Kidney (tissue), 14 donors: ENCODE results near the gene OSBPL2. TPM values are rescaled to one million over a fixed set of nuclear protein-coding genes. Genes with fewer than 3 reads are reported as not detected.

Experiments
- DNase-seq, 5 donors: peaks; one replicate each; pipeline ENCODE4 v3.0.0-alpha.2; 2013 to 2020
- FAIRE-seq: peaks from 2 replicates; lab custom pipeline; 2012; peaks lifted over from hg19 to GRCh38; lab: Jason Lieb, UNC
- H3K27ac ChIP-seq, 2 donors: one replicate each; pipeline ENCODE4 v1.7.0; 2013; ENCODE audit warnings: low read depth in 2 of 2, low read length in 2 of 2, inconsistent platforms in 1 of 2
- H3K27me3 ChIP-seq: one replicate; pipeline ENCODE4 v1.7.1; 2013; ENCODE audit warnings: low read length, inconsistent platforms; ENCODE audit not compliant: control insufficient read depth, insufficient read depth
- H3K36me3 ChIP-seq, 3 donors: one replicate each; pipeline versions ENCODE4 v1.7.0 to v1.7.1; 2013; ENCODE audit warnings: low read length in 3 of 3, control low read depth in 1 of 3, inconsistent platforms in 1 of 3; ENCODE audit not compliant: insufficient read depth in 3 of 3, control insufficient read depth in 2 of 3
- H3K4me1 ChIP-seq, 3 donors: one replicate each; pipeline versions ENCODE4 v1.7.0 to v1.7.1; 2013; ENCODE audit warnings: low read length in 3 of 3, inconsistent platforms in 1 of 3, low read depth in 1 of 3; ENCODE audit not compliant: control insufficient read depth in 2 of 3, insufficient read depth in 2 of 3
- H3K4me3 ChIP-seq, 3 donors: one replicate each; pipeline versions ENCODE4 v1.7.0 to v1.8.1; 2013; ENCODE audit warnings: low read length in 3 of 3, control low read depth in 1 of 3, inconsistent platforms in 1 of 3
- H3K9ac ChIP-seq, 3 donors: one replicate each; pipeline versions ENCODE4 v1.7.0 to v1.7.1; 2013; ENCODE audit warnings: low read length in 3 of 3, control low read depth in 1 of 3, inconsistent platforms in 1 of 3
- H3K9me3 ChIP-seq, 3 donors: one replicate each; pipeline versions ENCODE4 v1.7.0 to v1.7.1; 2013; ENCODE audit warnings: low read length in 3 of 3, control low read depth in 1 of 3, inconsistent platforms in 1 of 3; ENCODE audit not compliant: control insufficient read depth in 2 of 3, insufficient read depth in 1 of 3
- CTCF ChIP-seq: IDR thresholded peaks from 3 replicates; pipeline ENCODE4 v1.5.1; 2012; ENCODE audit warnings: mild to moderate bottlenecking, moderate library complexity, borderline replicate concordance; ENCODE audit not compliant: insufficient read depth; ENCODE audit errors: extremely low read depth
- intact Hi-C: fragments of 100-400 bp; cut with DNase I; formaldehyde crosslinking; loops from one replicate; pipeline ENCODE4 v1.11.1; 2022
- polyA plus RNA-seq: library from polyadenylated mRNA; stranded (reverse); fragments of 350-450 nt; fragmentation: Illumina TruSeq; extraction: RNeasy Lipid Tissue Mini Kit (QIAGEN cat#74804); gene quantifications from one replicate; pipeline ENCODE4 v1.2.3, GENCODE V29; 2014; ENCODE audit warnings: low read depth, low replicate concordance; ENCODE audit not compliant: insufficient read depth
- total RNA-seq: library from RNA; stranded (reverse); fragmentation: NEBNext Ultra II Directional; extraction: Animal tissue kit (Norgen Biotek cat#: 25700); gene quantifications from one replicate; pipeline ENCODE4 v1.2.1, GENCODE V29; 2021
- donor health status: control.
- donor health status: control.
- donor health status: control.
- donor health status: control.
- donor health status: control.
- donor health status: DM: yes; HTN: yes; CAD: no.
- donor health status: Normal renal cell carcinoma (clear cell type).

Gene OSBPL2
- total and polyA plus RNA-seq, 2 donors from 2014 or later = 20.4 to 57.1 TPM

GRCh38 chr20:62294516-62294915, 56.2 kb downstream of the OSBPL2 start:
- FAIRE-seq = no peak
- H3K4me3 ChIP-seq = no peak overlapping the region
- intact Hi-C loops = no loop called here
- no peaks in the 10 kb centered on the region for H3K27me3 ChIP-seq
- no peaks in the 10 kb centered on the region for H3K9me3 ChIP-seq
- H3K27ac ChIP-seq = no peak overlapping the region
- H3K9ac ChIP-seq = no peak overlapping the region
- peaks cover 0 to 31% (median 27%) of the 10 kb centered on the region in 3 donors for H3K36me3 ChIP-seq
- DNase-seq = no peak
- TF ChIP-seq CTCF = no peak
- no peaks in the 10 kb centered on the region for H3K4me1 ChIP-seq

- intact Hi-C loops = no loop called here
- no peak for DNase-seq
- H3K4me3 ChIP-seq = no peak overlapping the region
- H3K36me3 ChIP-seq = peaks cover 0 to 23% (median 23%) of the 10 kb centered on the region in 3 donors
- no peak overlapping the region for H3K9ac ChIP-seq
- FAIRE-seq = no peak
- no peaks in the 10 kb centered on the region for H3K4me1 ChIP-seq
- TF ChIP-seq CTCF = no peak
- no peak overlapping the region for H3K27ac ChIP-seq
- no peaks in the 10 kb centered on the region for H3K27me3 ChIP-seq
- H3K9me3 ChIP-seq = no peaks in the 10 kb centered on the region
Observed at GRCh38 chr20:62296724-62297448, 58.6 kb downstream of the OSBPL2 start.

GRCh38 chr20:62297449-62298227, 59.3 kb downstream of the OSBPL2 start:
- no peak for DNase-seq
- no peak for FAIRE-seq
- Histone ChIP-seq H3K36me3 (peaks cover 0 to 20% (median 19%) of the 10 kb centered on the region in 3 donors), H3K9me3 (no peaks in the 10 kb centered on the region), H3K4me1 (no peaks in the 10 kb centered on the region), H3K27ac (no peak overlapping the region), H3K4me3 (no peak overlapping the region), H3K9ac (no peak overlapping the region), H3K27me3 (no peaks in the 10 kb centered on the region)
- intact Hi-C loops = no loop called here
- no peak for TF ChIP-seq CTCF
